ENCODE results near the gene EDN3. TPM values are rescaled to one million over a fixed set of nuclear protein-coding genes. Genes with fewer than 3 reads are reported as not detected.

EDN3 gene
- total and polyA plus RNA-seq, 2 experiments from 2014 or later, result 0.13 to 0.17 TPM

- no peak overlapping the region for H3K27ac ChIP-seq (ENCODE audit: low read depth)
- no peaks in the 10 kb centered on the region for H3K36me3 ChIP-seq (ENCODE audit: insufficient read depth)
- no peak overlapping the region for H3K4me3 ChIP-seq
- no peak overlapping the region for H3K4me2 ChIP-seq
- H3K9me2 ChIP-seq (ENCODE audit: insufficient read depth), result no peaks in the 10 kb centered on the region
- no peaks in the 10 kb centered on the region for H3F3A ChIP-seq (replicated peaks; ENCODE audit: low read depth)
- no peaks in the 10 kb centered on the region for H3K27me3 ChIP-seq (ENCODE audit: insufficient read depth)
- H2AFZ ChIP-seq, result no peak overlapping the region
- Mint-ChIP-seq H3K4me1 (peaks cover 10% of the 10 kb centered on the region; the same call in 2 of the 3 replicates), H3K27me3 (ENCODE audit: insufficient read depth, low read depth, poor library complexity) (peaks cover 9% of the 10 kb centered on the region), H3K27ac (no peak overlapping the region), H3K9me3 (no peaks in the 10 kb centered on the region), H3K4me3 (no peak overlapping the region), H3K36me3 (ENCODE audit: low read depth) (no peaks in the 10 kb centered on the region)
- H4K20me1 ChIP-seq (replicated peaks; ENCODE audit: insufficient read depth), result no peaks in the 10 kb centered on the region
- no peaks in the 10 kb centered on the region for H3K79me2 ChIP-seq (replicated peaks; ENCODE audit: insufficient read depth)
- no peak for DNase-seq (ENCODE audit: low spot score)
- no peak for ATAC-seq
- TF ChIP-seq ZNF462 (CRISPR knock-in tag; IDR thresholded peaks at IDR 0.05), result no peak
- no peak for TF ChIP-seq ZNF114 (CRISPR knock-in tag; IDR thresholded peaks at IDR 0.05)
- TF ChIP-seq CREB1 (CRISPR knock-in tag; IDR thresholded peaks at IDR 0.05; ENCODE audit: low read depth), result no peak
- TF ChIP-seq JUNB (IDR thresholded peaks at IDR 0.05; ENCODE audit: unreplicated experiment), result no peak
- no peak for TF ChIP-seq EZH2phosphoT487 (IDR thresholded peaks at IDR 0.05; ENCODE audit: unreplicated experiment)
- no peak for TF ChIP-seq REST (IDR thresholded peaks at IDR 0.05; ENCODE audit: unreplicated experiment)
- TF ChIP-seq POLR2AphosphoS5 (IDR thresholded peaks at IDR 0.05; ENCODE audit: low read depth), result no peak
- TF ChIP-seq ETS1 (IDR thresholded peaks at IDR 0.05), result no peak
- no peak for TF ChIP-seq STAT1 (IDR thresholded peaks at IDR 0.05; ENCODE audit: unreplicated experiment)
- TF ChIP-seq ZNF331 (CRISPR knock-in tag; IDR thresholded peaks at IDR 0.05; ENCODE audit: low read depth), result no peak
- no peak for TF ChIP-seq CTCF (conservative IDR thresholded peaks at IDR 0.05; ENCODE audit: low read depth in 2 of 2)
- no peak for TF ChIP-seq NANOG (IDR thresholded peaks at IDR 0.05; ENCODE audit: borderline replicate concordance)
- no peak for TF ChIP-seq EZH2 (IDR thresholded peaks at IDR 0.05; ENCODE audit: low read depth, unreplicated experiment)
- no peaks in the 10 kb centered on the region for H3K4me1 ChIP-seq (ENCODE audit: insufficient read depth)
These were observed 24.2 kb downstream of the EDN3 start for GRCh38 chr20:59324521-59325141.

All from GM23338 (cell line).